IPS-18c (cell line): ENCODE measurements around the gene DCAF8L2.
"Not testable (repeated sequence)": the region's sequence is repeated elsewhere in the genome, so short reads cannot be mapped to it uniquely, and the experiment has no call there.

Experiments used
- H3K4me3 ChIP-seq: 2 replicates; pipeline ENCODE4 v1.7.0; 2013; ENCODE audit warnings: low read depth, mild to moderate bottlenecking, low read length, moderate library complexity; ENCODE audit not compliant: insufficient read depth
- H3K9me3 ChIP-seq: one replicate; pipeline ENCODE4 v1.6.1; 2013; ENCODE audit warnings: mild to moderate bottlenecking, low read length, moderate library complexity; ENCODE audit not compliant: control insufficient read depth, insufficient read depth

DCAF8L2 gene

DNA sequence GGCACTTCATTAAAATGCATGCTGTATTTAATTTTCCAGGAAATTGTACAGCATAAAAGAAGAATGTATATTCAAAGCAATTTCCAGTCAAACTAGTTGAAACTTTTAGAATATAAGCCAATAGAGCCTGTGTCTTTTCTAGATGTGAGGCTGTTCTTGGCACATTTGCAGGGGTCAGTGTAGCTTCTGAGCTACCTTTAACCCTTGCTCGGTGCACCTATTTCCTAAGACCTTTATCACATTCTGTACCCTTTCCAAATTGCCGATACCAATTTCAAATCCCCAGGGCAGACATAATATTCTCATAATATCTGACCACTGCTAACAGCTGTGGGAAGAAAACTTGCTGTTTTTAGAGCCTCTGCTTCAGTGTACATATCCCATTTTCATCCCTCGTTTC, 43.2 kb downstream of the DCAF8L2 start:
- no peak overlapping the region for H3K4me3 ChIP-seq

DNA sequence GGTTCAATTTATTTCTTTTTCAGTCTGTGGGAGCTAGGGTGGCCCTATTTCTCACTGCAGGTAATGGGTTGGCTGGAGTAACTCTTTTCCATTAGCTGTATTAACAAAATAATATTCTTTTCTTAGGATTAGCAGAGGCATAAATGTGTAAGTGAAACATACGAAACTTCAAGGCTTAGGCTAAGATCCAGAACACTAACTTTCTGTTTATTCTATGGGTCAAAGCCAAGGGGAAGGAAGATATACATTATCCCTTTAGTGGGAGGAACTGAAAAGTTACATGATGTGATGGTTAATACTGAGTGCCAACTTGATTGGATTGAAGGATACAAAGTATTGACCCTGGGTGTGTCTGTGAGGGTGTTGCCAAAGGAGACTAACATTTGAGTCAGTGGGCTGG, 66.4 kb downstream of the DCAF8L2 start:
- no peak overlapping the region for H3K4me3 ChIP-seq
- H3K9me3 ChIP-seq, result peaks cover 3% of the 10 kb centered on the region

More for the DNA sequence above, 43.2 kb downstream of the DCAF8L2 start:
- peaks cover 2% of the 10 kb centered on the region for H3K9me3 ChIP-seq

- no peak overlapping the region for H3K4me3 ChIP-seq
- peaks cover 3% of the 10 kb centered on the region for H3K9me3 ChIP-seq
Measured at GRCh38 chrX:27660878-27661277, 70.7 kb downstream of the DCAF8L2 start.

DNA sequence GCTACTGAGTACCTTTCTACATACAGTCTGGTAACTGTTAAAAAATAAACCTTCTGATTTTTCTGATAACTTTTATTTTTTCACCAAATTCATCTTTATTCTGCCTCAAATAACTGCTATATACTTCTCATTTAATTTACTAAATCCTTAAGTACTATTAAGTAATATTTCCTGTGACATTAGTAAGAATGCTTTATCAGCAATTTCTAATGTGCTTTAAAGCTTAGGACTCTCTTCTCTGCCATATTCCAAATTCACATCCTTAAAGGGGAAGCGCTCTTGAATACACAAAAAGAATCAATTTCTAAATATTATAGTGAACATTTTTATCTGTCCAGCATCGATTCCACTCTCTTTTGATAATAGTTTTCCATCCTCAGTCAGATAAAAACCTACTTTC, 81.1 kb downstream of the DCAF8L2 start:
- Histone ChIP-seq H3K9me3 (no peaks in the 10 kb centered on the region), H3K4me3 (no peak overlapping the region)

DNA sequence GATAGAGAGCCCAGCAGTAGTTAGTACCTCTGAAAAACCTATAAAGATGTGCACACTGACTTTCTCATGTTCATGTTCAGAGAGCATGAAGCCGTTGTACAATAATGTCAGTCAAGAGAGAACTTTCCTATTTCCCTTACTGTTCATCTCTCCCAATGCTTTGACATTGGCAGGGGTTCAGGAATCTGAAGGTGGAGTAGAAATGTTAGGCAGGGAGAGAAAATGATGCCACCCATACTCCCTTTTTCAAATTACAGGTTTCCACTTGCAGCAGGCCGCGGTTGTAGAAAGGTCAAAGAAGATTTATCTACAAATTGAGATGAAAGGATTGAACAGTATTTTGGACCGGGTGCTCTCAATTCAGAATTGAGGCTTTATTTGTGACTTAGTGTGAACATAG, 84.3 kb downstream of the DCAF8L2 start:
- Histone ChIP-seq H3K4me3 (no peak overlapping the region), H3K9me3 (no peaks in the 10 kb centered on the region)

DNA sequence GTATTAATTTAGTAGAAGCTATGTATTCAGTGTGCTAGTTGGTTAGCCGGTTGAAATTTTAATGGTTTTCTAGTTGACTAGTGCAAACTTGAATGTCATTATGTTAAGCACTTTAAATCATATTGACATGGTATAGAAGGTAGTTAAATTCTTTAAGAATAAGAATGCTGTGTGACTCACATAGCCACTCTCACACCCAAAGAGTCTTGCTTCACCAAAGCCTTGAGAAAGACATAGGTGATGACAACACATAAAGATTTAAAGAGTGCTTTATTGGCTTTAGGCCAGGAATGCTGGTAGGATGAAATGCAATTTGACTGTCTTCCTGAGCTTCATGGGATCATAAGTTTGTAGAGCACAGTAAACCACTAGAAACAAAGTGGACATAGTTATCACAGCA, 85.3 kb downstream of the DCAF8L2 start:
- H3K9me3 ChIP-seq, result no peaks in the 10 kb centered on the region
- H3K4me3 ChIP-seq, result no peak overlapping the region

DNA sequence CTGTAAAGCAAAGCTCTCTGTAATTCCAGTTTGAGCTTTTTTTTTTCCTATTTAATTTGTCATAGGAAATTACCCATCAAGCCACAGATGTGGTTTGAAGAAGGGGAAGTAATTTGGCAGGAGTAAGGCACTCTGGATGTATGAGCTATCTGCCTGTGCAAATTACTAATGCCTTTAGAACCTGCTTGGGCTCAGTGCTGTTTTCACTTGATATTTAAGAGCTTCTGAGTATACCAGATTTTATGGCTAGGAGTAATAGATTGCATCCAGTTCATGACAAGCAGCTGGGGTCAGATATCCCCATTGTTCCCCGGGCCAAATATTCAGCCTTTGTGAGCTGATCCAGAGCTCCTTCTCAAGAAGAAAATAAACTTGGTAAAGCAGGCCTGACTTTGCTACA, 89.1 kb downstream of the DCAF8L2 start:
- H3K9me3 ChIP-seq, result no peaks in the 10 kb centered on the region
- no peak overlapping the region for H3K4me3 ChIP-seq

DNA sequence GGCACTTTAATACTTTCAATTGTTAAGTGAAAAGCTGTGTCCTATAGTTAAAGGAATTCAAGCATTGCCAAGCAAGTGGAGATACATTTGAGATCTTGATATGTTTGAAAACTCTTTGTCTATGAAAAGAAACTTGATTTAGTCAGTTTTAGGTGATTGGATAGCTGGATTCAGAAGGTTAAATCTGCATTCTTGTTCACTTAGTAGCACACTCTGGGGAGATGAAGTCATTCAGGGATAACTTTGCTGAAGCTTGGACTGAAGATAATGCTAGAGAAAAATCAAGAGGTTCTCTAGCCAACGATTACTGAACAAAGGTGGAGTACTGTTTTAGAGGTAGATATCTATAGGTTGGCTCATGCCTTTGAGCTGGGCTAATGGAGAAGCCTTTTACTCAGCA, 90.6 kb downstream of the DCAF8L2 start:
- H3K4me3 ChIP-seq, result no peak overlapping the region
- H3K9me3 ChIP-seq, result no peaks in the 10 kb centered on the region

GRCh38 chrX:27683566-27684208, 93.5 kb downstream of the DCAF8L2 start:
- H3K4me3 ChIP-seq, H3K9me3 ChIP-seq: not testable (repeated sequence)

- no peaks in the 10 kb centered on the region for H3K9me3 ChIP-seq
- no peak overlapping the region for H3K4me3 ChIP-seq
Measured at GRCh38 chrX:27694667-27695066, 104.5 kb downstream of the DCAF8L2 start.

GRCh38 chrX:27706526-27706925, 116.4 kb downstream of the DCAF8L2 start:
- H3K9me3 ChIP-seq, result peaks cover 2% of the 10 kb centered on the region
- H3K4me3 ChIP-seq, result no peak overlapping the region

- no peak overlapping the region for H3K4me3 ChIP-seq
- no peaks in the 10 kb centered on the region for H3K9me3 ChIP-seq
Measured at GRCh38 chrX:27715610-27716009, 125.5 kb downstream of the DCAF8L2 start.

DNA sequence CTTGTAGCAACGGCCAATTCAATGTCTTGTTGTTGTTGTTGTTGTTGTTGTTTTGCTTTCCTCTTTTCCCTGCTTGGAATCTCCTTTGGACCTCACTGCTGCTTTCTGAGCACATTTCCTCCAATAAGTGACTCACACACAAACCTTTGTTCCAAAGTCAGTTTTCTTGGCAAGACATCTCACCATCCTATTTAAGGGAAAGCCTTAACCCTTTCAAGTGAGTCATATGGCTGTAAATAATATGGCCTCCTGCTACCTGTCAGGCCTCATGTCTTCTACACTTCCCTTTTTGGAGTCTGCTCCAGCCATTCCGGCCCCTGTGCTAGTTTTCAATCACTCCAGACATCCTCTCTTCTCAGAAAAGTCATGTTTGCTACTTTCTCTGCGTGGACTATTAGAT, 138.1 kb downstream of the DCAF8L2 start:
- no peaks in the 10 kb centered on the region for H3K9me3 ChIP-seq

GRCh38 chrX:27731962-27732361, 141.8 kb downstream of the DCAF8L2 start:
- Histone ChIP-seq H3K4me3 (no peak overlapping the region), H3K9me3 (peaks cover 2% of the 10 kb centered on the region)

More for the DNA sequence above, 138.1 kb downstream of the DCAF8L2 start:
- H3K4me3 ChIP-seq, result no peak overlapping the region

GRCh38 chrX:27735914-27736313, 145.8 kb downstream of the DCAF8L2 start:
- Histone ChIP-seq H3K4me3 (no peak overlapping the region), H3K9me3 (peaks cover 2% of the 10 kb centered on the region)

GRCh38 chrX:27740933-27741332, 150.8 kb downstream of the DCAF8L2 start:
- Histone ChIP-seq H3K9me3 (no peaks in the 10 kb centered on the region), H3K4me3 (no peak overlapping the region)

- H3K4me3 ChIP-seq, H3K9me3 ChIP-seq: not testable (repeated sequence)
Measured at GRCh38 chrX:27743521-27743920, 153.4 kb downstream of the DCAF8L2 start.

DNA sequence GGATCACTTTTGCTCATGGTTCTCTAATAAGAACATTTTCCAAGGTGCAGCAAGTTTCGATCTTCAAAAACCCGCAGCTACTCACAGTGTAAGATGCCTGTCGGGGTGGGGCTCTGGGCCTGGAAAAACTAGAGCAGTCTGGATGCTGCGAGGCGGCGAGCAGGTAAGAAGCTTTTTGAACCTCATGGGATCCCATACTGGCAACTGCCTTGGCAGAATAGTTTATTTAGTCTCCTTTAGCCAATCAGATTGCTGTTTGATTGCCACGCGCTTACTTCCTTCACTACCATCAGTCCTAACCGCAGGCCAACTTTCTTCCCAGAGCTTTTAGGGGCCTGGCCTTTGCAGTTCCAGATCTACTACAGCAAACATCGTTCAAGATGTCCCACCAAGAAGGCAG, 156.4 kb downstream of the DCAF8L2 start:
- no peak overlapping the region for H3K4me3 ChIP-seq
- peaks cover 2% of the 10 kb centered on the region for H3K9me3 ChIP-seq

GRCh38 chrX:27750298-27750697, 160.2 kb downstream of the DCAF8L2 start:
- H3K4me3 ChIP-seq, H3K9me3 ChIP-seq: not testable (repeated sequence)
